ENCODE results near the gene HAGHL. TPM values are rescaled to one million over a fixed set of nuclear protein-coding genes. Genes with fewer than 3 reads are reported as not detected.

Gene HAGHL
- total and polyA plus RNA-seq, 7 experiments from 2014 or later = 0.72 to 14.6 (median 9.4) TPM

DNA sequence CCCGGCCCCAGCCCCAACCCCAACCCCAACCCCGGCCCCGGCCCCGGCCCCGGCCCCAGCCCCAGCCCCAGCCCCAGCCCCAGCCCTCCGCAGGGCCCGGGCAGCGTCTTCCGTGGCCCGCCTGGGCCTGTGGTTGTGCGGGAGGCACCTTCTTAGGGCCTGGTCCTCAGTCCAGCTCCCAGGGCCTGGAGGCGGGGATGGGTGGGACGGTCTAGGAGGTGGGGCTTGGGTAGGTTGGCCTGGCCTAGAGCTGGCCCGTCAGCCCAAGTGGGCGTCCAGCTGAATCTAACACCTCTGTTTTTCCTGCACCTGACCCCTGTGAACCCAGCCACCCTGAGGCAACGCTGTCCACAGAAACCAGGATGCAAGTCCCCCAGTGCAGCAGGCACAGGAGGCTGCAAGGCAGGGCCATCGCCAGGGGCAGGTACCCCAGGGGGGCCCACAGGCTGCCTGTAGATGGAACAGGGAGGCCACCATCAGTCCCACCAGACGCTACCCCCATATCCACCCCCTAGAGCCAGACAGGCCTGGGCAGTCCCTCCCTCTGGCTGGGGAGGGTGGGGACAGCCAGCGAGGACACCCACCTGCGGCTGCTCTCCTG, 42.4 kb downstream of the HAGHL start:
- DNase-seq (no peak), ATAC-seq (no peak)
- no peak overlapping the region for H3K4me3 ChIP-seq (ENCODE audit: low read length)
- Mint-ChIP-seq H3K9me3 (no peaks in the 10 kb centered on the region), H3K27ac (no peak overlapping the region), H3K4me3 (no peak overlapping the region), H3K36me3 (no peaks in the 10 kb centered on the region), H3K27me3 (peaks cover 0 to 3% (median 0%) of the 10 kb centered on the region in 5 donors), H3K4me1 (no peaks in the 10 kb centered on the region)
- no peaks in the 10 kb centered on the region for H3K36me3 ChIP-seq (ENCODE audit: control insufficient read depth in 2 of 3, insufficient read depth in 3 of 3, low read length in 3 of 3)
- ChIA-PET POLR2A (no interaction called here), CTCF (no interaction called here)
- H3K27ac ChIP-seq (ENCODE audit: low read depth, low read length) = no peak overlapping the region
- no peaks in the 10 kb centered on the region for H3K9me3 ChIP-seq (ENCODE audit: control insufficient read depth in 2 of 3, low read length in 3 of 3)
- intact Hi-C loops (cut with micrococcal nuclease) = no loop called here
- H3K27me3 ChIP-seq (ENCODE audit: control insufficient read depth in 2 of 2, insufficient read depth in 2 of 2, low read length in 2 of 2) = no peaks in the 10 kb centered on the region
- H3K4me1 ChIP-seq (ENCODE audit: control insufficient read depth in 2 of 2, insufficient read depth in 2 of 2, low read length in 2 of 2) = no peaks in the 10 kb centered on the region

DNA sequence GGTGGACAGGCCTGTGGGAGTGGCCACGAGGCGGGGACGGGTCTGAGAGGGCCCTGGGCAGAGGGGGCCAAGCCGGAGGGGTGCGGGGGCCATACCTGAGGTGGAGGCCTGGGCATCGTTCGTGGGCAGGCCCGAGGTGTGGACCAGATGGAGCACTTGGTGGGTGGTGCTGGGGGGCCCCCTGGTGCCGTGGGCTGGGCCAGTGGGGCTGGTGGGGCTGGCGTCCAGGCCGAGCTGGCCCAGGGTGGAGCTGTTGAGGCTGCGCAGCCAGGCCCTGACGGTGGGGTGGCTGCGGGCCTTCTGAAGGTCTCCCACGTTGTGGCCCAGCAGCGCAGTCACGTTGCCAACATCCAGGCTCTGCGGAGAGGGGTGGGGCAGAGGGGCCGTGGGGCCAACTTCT, 43.0 kb downstream of the HAGHL start:
- no peak overlapping the region for H3K27ac ChIP-seq (ENCODE audit: low read depth, low read length)
- no peak overlapping the region for H3K4me3 ChIP-seq (ENCODE audit: low read length)
- no peaks in the 10 kb centered on the region for H3K27me3 ChIP-seq (ENCODE audit: control insufficient read depth in 2 of 2, insufficient read depth in 2 of 2, low read length in 2 of 2)
- no peaks in the 10 kb centered on the region for H3K4me1 ChIP-seq (ENCODE audit: control insufficient read depth in 2 of 2, insufficient read depth in 2 of 2, low read length in 2 of 2)
- POLR2A ChIA-PET = no interaction called here
- Mint-ChIP-seq H3K36me3 (no peaks in the 10 kb centered on the region), H3K9me3 (no peaks in the 10 kb centered on the region), H3K4me3 (no peak overlapping the region), H3K27me3 (peaks cover 0 to 3% (median 0%) of the 10 kb centered on the region in 5 donors), H3K27ac (no peak overlapping the region), H3K4me1 (no peaks in the 10 kb centered on the region)
- intact Hi-C loops (cut with micrococcal nuclease) = no loop called here
- H3K36me3 ChIP-seq (ENCODE audit: control insufficient read depth in 2 of 3, insufficient read depth in 3 of 3, low read length in 3 of 3) = no peaks in the 10 kb centered on the region
- ATAC-seq (no peak), DNase-seq (peak in 1 of 9 donors; percentile 5)
- CTCF ChIA-PET = no interaction called here
- no peaks in the 10 kb centered on the region for H3K9me3 ChIP-seq (ENCODE audit: control insufficient read depth in 2 of 3, low read length in 3 of 3)

DNA sequence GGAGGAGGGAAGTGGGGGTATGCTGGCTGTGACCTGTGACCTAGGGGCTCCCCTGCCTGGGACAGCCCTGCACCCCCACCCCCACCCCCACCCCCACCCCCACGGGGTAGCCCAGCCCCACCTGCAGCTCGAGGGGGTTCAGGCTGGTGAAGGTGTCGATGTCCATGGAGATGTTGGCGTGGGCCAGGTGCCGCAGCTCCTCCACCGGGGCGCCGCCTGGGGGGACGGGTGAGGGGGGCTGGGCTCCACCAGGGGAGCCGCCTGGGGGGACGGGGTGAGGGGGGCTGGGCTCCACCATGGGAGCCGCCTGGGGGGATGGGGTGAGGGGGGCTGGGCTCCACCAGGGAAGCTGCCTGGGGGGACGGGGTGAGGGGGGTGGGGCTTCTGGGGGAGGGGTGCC, 43.5 kb downstream of the HAGHL start:
- CTCF ChIA-PET = no interaction called here
- H3K9me3 ChIP-seq (ENCODE audit: control insufficient read depth in 2 of 3, low read length in 3 of 3) = no peaks in the 10 kb centered on the region
- no peaks in the 10 kb centered on the region for H3K27me3 ChIP-seq (ENCODE audit: control insufficient read depth in 2 of 2, insufficient read depth in 2 of 2, low read length in 2 of 2)
- no peaks in the 10 kb centered on the region for H3K4me1 ChIP-seq (ENCODE audit: control insufficient read depth in 2 of 2, insufficient read depth in 2 of 2, low read length in 2 of 2)
- H3K4me3 ChIP-seq (ENCODE audit: low read length) = no peak overlapping the region
- peak in 1 of 9 donors; percentile 5 for DNase-seq
- POLR2A ChIA-PET = no interaction called here
- Mint-ChIP-seq H3K9me3 (no peaks in the 10 kb centered on the region), H3K36me3 (no peaks in the 10 kb centered on the region), H3K4me1 (no peaks in the 10 kb centered on the region), H3K27me3 (peaks cover 0 to 3% (median 0%) of the 10 kb centered on the region in 5 donors), H3K4me3 (no peak overlapping the region), H3K27ac (no peak overlapping the region)
- intact Hi-C loops (cut with micrococcal nuclease) = no loop called here
- no peak for ATAC-seq
- no peak overlapping the region for H3K27ac ChIP-seq (ENCODE audit: low read depth, low read length)
- H3K36me3 ChIP-seq (ENCODE audit: control insufficient read depth in 2 of 3, insufficient read depth in 3 of 3, low read length in 3 of 3) = no peaks in the 10 kb centered on the region

DNA sequence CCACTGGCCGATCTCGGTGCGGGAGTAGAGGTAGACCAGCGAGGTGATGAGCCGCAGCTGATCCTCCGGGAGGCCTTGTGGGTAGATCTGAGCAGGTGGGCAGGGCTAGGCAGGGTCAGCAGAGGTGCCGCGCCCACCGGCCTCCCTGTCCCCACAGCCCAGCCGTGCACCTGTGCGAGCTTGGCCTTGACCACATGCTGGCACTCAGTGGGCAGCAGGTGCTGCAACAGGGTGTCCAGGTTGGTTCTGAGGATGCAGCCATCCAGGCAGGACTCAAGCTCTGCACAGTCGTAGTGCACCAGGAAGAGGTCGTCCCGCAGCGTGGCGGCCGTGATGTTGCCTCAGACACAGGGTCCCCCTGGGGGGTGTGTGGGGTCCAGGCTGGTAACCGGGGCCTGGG, 46.1 kb downstream of the HAGHL start:
- Histone ChIP-seq H3K4me1 (ENCODE audit: control insufficient read depth in 2 of 2, insufficient read depth in 2 of 2, low read length in 2 of 2) (no peaks in the 10 kb centered on the region), H3K4me3 (ENCODE audit: low read length) (no peak overlapping the region), H3K36me3 (ENCODE audit: control insufficient read depth in 2 of 3, insufficient read depth in 3 of 3, low read length in 3 of 3) (no peaks in the 10 kb centered on the region), H3K9me3 (ENCODE audit: control insufficient read depth in 2 of 3, low read length in 3 of 3) (no peaks in the 10 kb centered on the region), H3K27me3 (ENCODE audit: control insufficient read depth in 2 of 2, insufficient read depth in 2 of 2, low read length in 2 of 2) (no peaks in the 10 kb centered on the region), H3K27ac (ENCODE audit: low read depth, low read length) (no peak overlapping the region)
- Mint-ChIP-seq H3K27me3 (peaks cover 0 to 3% (median 0%) of the 10 kb centered on the region in 5 donors), H3K36me3 (no peaks in the 10 kb centered on the region), H3K4me3 (no peak overlapping the region), H3K27ac (no peak overlapping the region), H3K4me1 (peaks cover 0 to 2% (median 0%) of the 10 kb centered on the region in 7 donors), H3K9me3 (no peaks in the 10 kb centered on the region)
- intact Hi-C loops (cut with micrococcal nuclease) = no loop called here
- ChIA-PET CTCF (no interaction called here), POLR2A (no interaction called here)
- ATAC-seq (no peak), DNase-seq (no peak)

DNA sequence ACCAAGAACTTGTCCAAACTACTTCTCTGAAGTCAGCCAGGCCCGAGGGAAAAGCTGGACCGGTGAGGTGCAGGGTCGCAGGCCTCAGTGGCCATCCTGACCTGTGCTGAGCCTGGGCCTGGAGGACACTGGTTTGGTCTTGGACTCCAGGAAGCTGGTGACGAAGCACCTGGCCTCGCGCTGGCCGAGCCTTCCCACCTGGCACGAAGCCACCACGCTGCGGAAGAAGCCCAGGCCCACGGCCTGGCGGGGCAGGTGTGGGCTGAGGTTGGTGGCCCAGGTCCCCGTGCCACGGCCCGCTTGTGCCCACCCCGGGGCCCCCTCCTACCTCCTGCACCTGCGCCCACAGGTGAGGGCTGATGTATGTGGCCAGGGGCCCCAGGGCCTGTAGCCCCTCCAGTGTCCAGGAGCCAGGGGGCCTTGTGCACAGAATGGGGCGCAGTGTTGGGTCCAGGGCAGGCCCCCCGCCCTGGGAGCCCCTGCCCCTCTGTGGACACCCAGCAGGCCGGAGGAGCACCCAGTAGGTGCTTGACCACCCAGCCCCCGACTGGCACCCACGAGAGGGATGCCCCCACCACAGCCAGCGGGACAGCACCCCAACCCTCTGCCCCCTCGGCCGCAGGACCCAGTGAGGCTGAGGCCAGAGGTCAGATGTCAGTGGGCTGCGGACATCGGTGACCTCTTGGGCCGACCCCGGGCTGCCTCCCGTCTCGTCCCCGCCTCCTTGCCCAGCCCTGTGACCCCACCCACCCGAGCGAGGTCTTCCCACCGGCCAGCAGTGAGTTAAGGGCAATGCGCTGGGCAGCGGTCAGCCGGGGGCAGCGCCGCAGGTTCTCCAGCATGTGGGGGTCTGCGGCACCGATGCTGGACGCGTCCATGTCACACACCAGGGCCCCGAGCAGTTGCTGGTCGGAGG, 47.4 kb downstream of the HAGHL start:
- DNase-seq = no peak
- Mint-ChIP-seq H3K27me3 (peaks cover 0 to 3% (median 0%) of the 10 kb centered on the region in 5 donors), H3K4me3 (no peak overlapping the region), H3K27ac (no peak overlapping the region), H3K4me1 (peaks cover 0 to 2% (median 0%) of the 10 kb centered on the region in 7 donors), H3K36me3 (no peaks in the 10 kb centered on the region), H3K9me3 (no peaks in the 10 kb centered on the region)
- no peak for ATAC-seq
- Histone ChIP-seq H3K4me3 (ENCODE audit: low read length) (no peak overlapping the region), H3K9me3 (ENCODE audit: control insufficient read depth in 2 of 3, low read length in 3 of 3) (no peaks in the 10 kb centered on the region), H3K27ac (ENCODE audit: low read depth, low read length) (no peak overlapping the region), H3K27me3 (ENCODE audit: control insufficient read depth in 2 of 2, insufficient read depth in 2 of 2, low read length in 2 of 2) (no peaks in the 10 kb centered on the region), H3K36me3 (ENCODE audit: control insufficient read depth in 2 of 3, insufficient read depth in 3 of 3, low read length in 3 of 3) (no peaks in the 10 kb centered on the region), H3K4me1 (ENCODE audit: control insufficient read depth in 2 of 2, insufficient read depth in 2 of 2, low read length in 2 of 2) (no peaks in the 10 kb centered on the region)
- ChIA-PET CTCF (no interaction called here), POLR2A (no interaction called here)
- intact Hi-C loops (cut with micrococcal nuclease) = no loop called here

DNA sequence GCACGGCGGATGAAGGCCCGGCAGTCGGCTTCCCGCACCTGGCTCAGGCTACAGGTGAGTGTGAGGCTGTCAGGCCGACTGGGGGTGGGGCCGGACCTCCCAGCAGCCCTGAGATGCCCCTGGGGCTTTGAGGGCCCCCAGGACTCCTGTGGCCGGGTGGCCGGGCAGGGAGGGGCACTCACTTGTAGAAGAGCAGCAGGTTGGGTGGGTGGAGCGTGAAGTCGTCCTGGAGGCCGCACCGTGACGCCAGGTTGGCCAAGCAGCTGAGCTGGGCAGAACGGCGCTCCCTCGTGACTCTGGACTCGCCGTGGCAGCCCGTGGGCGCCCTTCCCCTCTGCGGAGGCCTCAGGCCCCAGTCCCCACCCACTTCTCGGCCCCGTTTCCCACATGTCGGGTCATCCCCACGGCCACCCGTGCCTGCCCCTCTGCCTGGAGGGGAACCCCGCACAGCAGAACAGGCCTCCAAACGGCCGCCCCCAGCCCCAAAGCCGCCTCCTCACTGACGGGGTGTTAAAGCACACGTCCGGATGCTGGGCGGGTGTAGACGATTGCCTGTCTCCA, 48.4 kb downstream of the HAGHL start:
- Histone ChIP-seq H3K4me3 (ENCODE audit: low read length) (no peak overlapping the region), H3K27me3 (ENCODE audit: control insufficient read depth in 2 of 2, insufficient read depth in 2 of 2, low read length in 2 of 2) (no peaks in the 10 kb centered on the region), H3K9me3 (ENCODE audit: control insufficient read depth in 2 of 3, low read length in 3 of 3) (no peaks in the 10 kb centered on the region), H3K4me1 (ENCODE audit: control insufficient read depth in 2 of 2, insufficient read depth in 2 of 2, low read length in 2 of 2) (no peaks in the 10 kb centered on the region), H3K36me3 (ENCODE audit: control insufficient read depth in 2 of 3, insufficient read depth in 3 of 3, low read length in 3 of 3) (no peaks in the 10 kb centered on the region), H3K27ac (ENCODE audit: low read depth, low read length) (no peak overlapping the region)
- ATAC-seq = no peak
- CTCF ChIA-PET = no interaction called here
- no peaks in the 10 kb centered on the region for H3K9me3 Mint-ChIP-seq
- no peak for DNase-seq
- no peak overlapping the region for H3K4me3 Mint-ChIP-seq
- intact Hi-C loops (cut with micrococcal nuclease) = no loop called here
- H3K4me1 Mint-ChIP-seq = peaks cover 0 to 2% (median 0%) of the 10 kb centered on the region in 7 donors
- no peaks in the 10 kb centered on the region for H3K27me3 Mint-ChIP-seq
- POLR2A ChIA-PET = interaction anchor here (0.9 kb wide), 1 partner anchor 8 kb away, joined by 3 read pairs; no protein-coding TSS in a partner anchor
- no peak overlapping the region for H3K27ac Mint-ChIP-seq
- H3K36me3 Mint-ChIP-seq = no peaks in the 10 kb centered on the region

Measured in naive thymus-derived CD4-positive, alpha-beta T cell (primary cell).